SK-N-SH (cell line): ENCODE results near the gene FGD6. TPM values are rescaled to one million over a fixed set of nuclear protein-coding genes. Genes with fewer than 3 reads are reported as not detected.
A peak's percentile ranks its signal among the peaks of the same experiment; 100 is the strongest.

Source experiments
- CTCF ChIP-seq: fragments of 200-600 bp; sonication (generic); IDR thresholded peaks from 2 replicates; pipeline ENCODE4 v1.6.1; 2017; ENCODE audit warnings: antibody characterized with exemption, mild to moderate bottlenecking, moderate library complexity
- EP300 ChIP-seq, 2 experiments: IDR thresholded peaks; 2 replicates each; pipeline versions ENCODE4 v1.4.0 to v1.6.1; 2012; ENCODE audit warnings: borderline replicate concordance in 1 of 2, low read depth in 1 of 2, low read length in 1 of 2
- EZH2phosphoT487 ChIP-seq: fragments of 200-600 bp; sonication (generic); IDR thresholded peaks from 2 replicates; pipeline ENCODE4 v1.6.1; 2017; ENCODE audit warnings: low read depth, mixed run types, mild to moderate bottlenecking, antibody characterized with exemption, moderate library complexity, borderline replicate concordance
- FOSL2 ChIP-seq: IDR thresholded peaks from 2 replicates; pipeline ENCODE4 v1.4.0; 2012; ENCODE audit warnings: low read depth, mild to moderate bottlenecking, moderate library complexity, borderline replicate concordance
- GABPA ChIP-seq: IDR thresholded peaks from 2 replicates; pipeline ENCODE4 v1.4.0; 2012; ENCODE audit warnings: low read depth, mild to moderate bottlenecking
- MEF2A ChIP-seq: IDR thresholded peaks from 2 replicates; pipeline ENCODE4 v1.4.0; 2012; ENCODE audit warnings: low read depth, borderline replicate concordance
- MXI1 ChIP-seq: IDR thresholded peaks from 2 replicates; pipeline ENCODE4 v1.6.1; 2012; ENCODE audit warnings: mild to moderate bottlenecking, low read depth, low read length, improper control_type of control experiment
- NFIC ChIP-seq: IDR thresholded peaks from 2 replicates; pipeline ENCODE4 v1.4.0; 2012; ENCODE audit warnings: borderline replicate concordance
- PBX3 ChIP-seq: IDR thresholded peaks from 2 replicates; pipeline ENCODE4; 2012
- RAD21 ChIP-seq: IDR thresholded peaks from 2 replicates; pipeline ENCODE4 v1.6.1; 2012; ENCODE audit warnings: mild to moderate bottlenecking, low read length
- REST ChIP-seq: IDR thresholded peaks from 2 replicates; pipeline ENCODE4 v1.6.1; 2012; ENCODE audit warnings: mild to moderate bottlenecking, low read depth, low read length, moderate library complexity
- SIN3A ChIP-seq: IDR thresholded peaks from 2 replicates; pipeline ENCODE4 v1.6.1; 2012; ENCODE audit warnings: low read depth, mild to moderate bottlenecking, low read length, moderate library complexity, borderline replicate concordance
- SMC3 ChIP-seq: IDR thresholded peaks from 2 replicates; pipeline ENCODE4 v1.6.1; 2012; ENCODE audit warnings: low read depth, low read length, improper control_type of control experiment
- TCF12 ChIP-seq: IDR thresholded peaks from 2 replicates; pipeline ENCODE4 v1.4.0; 2012
- USF1 ChIP-seq: IDR thresholded peaks from 2 replicates; pipeline ENCODE4 v1.4.0; 2012; ENCODE audit warnings: low read depth, borderline replicate concordance
- YY1 ChIP-seq: IDR thresholded peaks from 2 replicates; pipeline ENCODE4 v1.4.0; 2012; ENCODE audit warnings: low read depth, mild to moderate bottlenecking
- ZBTB33 ChIP-seq: IDR thresholded peaks from 2 replicates; pipeline ENCODE4 v1.4.0; 2012; ENCODE audit warnings: low read depth, borderline replicate concordance
- polyA plus RNA-seq, 3 experiments: library from polyadenylated mRNA; depleted of rRNA; stranded (reverse); fragments of >200 nt; gene quantifications; 2 replicates each; pipeline ENCODE4 v1.2.3, GENCODE V29; 2012

The FGD6 gene
- polyA plus RNA-seq, 1 of the 3 experiments (the other 2 are of a cell fraction), result 2.8 TPM

- TF ChIP-seq ZBTB33 (no peak), SMC3 (no peak), USF1 (no peak), SIN3A (no peak), MEF2A (no peak), GABPA (no peak), REST (no peak), EZH2phosphoT487 (no peak), TCF12 (peak; percentile 63), NFIC (no peak), PBX3 (peak; percentile 28; the same call in 1 of the 2 replicates), FOSL2 (peak; percentile 58; the same call in 1 of the 2 replicates), YY1 (no peak), EP300 (IDR thresholded peaks at IDR 0.05; ENCODE audit: borderline replicate concordance in 1 of 2, low read depth in 1 of 2, low read length in 1 of 2) (peak in 1 of 2 experiments; percentile 49; a peak in 1 of 4 replicates), RAD21 (no peak), CTCF (no peak), MXI1 (no peak)
These were observed 13.0 kb downstream of the FGD6 start (continued) for GRCh38 chr12:95204141-95204866.
